Uterus (tissue), 2 donors: ENCODE results near the gene SLC22A12.

Source experiments
- CTCF ChIP-seq, 4 experiments: fragments of 200-600 bp in 2 of 4; fragments of 450-650 bp in 2 of 4; sonication (generic) in 2 of 4; IDR thresholded peaks; one replicate each; pipeline ENCODE4 v1.5.1; 2016 to 2019; ENCODE audit warnings: antibody characterized with exemption in 4 of 4, mild to moderate bottlenecking in 2 of 4, moderate library complexity in 1 of 4
- POLR2A ChIP-seq, 2 donors: fragments of 450-650 bp; IDR thresholded peaks; one replicate each; pipeline ENCODE4 v1.6.1; 2016; ENCODE audit warnings: antibody characterized with exemption in 2 of 2, mild to moderate bottlenecking in 1 of 2, moderate library complexity in 1 of 2

GRCh38 chr11:64571050-64571409 lies 20.0 kb upstream of the SLC22A12 start:
- TF ChIP-seq POLR2A (IDR thresholded peaks at IDR 0.05) (no peak), CTCF (IDR thresholded peaks at IDR 0.05) (no peak)
